ENCODE measurements around the gene ARL6. TPM values are rescaled to one million over a fixed set of nuclear protein-coding genes. Genes with fewer than 3 reads are reported as not detected.
"Not testable (repeated sequence)": the region's sequence is repeated elsewhere in the genome, so short reads cannot be mapped to it uniquely, and the experiment has no call there.

The ARL6 gene
- total RNA-seq, 1 experiment from 2014 or later = 13.5 TPM

GRCh38 chr3:97821287-97821773 is 56.8 kb downstream of the ARL6 start:
- DNase-seq (ENCODE audit: low read depth) = no peak

- peak; percentile 82 for DNase-seq (ENCODE audit: low read depth)
Measured at GRCh38 chr3:97821774-97822358, 57.3 kb downstream of the ARL6 start, which contains the start of gene CRYBG3. Gene CRYBG3, plus strand, starts transcription at chr3:97822011. Its CDS starts 196 bp downstream, at chr3:97822207.

- DNase-seq (ENCODE audit: low read depth) = peak; percentile 58
Measured at GRCh38 chr3:97822359-97822775, 57.8 kb downstream of the ARL6 start.

- DNase-seq (ENCODE audit: low read depth) = peak; percentile 7
Measured at GRCh38 chr3:97823046-97824004, 58.8 kb downstream of the ARL6 start.

- no peak for DNase-seq (ENCODE audit: low read depth)
Measured at GRCh38 chr3:97825101-97825500, 60.5 kb downstream of the ARL6 start.

GRCh38 chr3:97827741-97828471 is 63.3 kb downstream of the ARL6 start:
- no peak for DNase-seq (ENCODE audit: low read depth)

- no peak for DNase-seq (ENCODE audit: low read depth)
Measured at GRCh38 chr3:97829198-97829597, 64.6 kb downstream of the ARL6 start.

- DNase-seq (ENCODE audit: low read depth) = no peak
Measured at GRCh38 chr3:97830638-97831037, 66.1 kb downstream of the ARL6 start.

GRCh38 chr3:97831140-97831539 is 66.6 kb downstream of the ARL6 start:
- no peak for DNase-seq (ENCODE audit: low read depth)

- not testable (repeated sequence) for DNase-seq (ENCODE audit: low read depth)
Measured at GRCh38 chr3:97833184-97833583, 68.6 kb downstream of the ARL6 start.

- peak; percentile 35 for DNase-seq (ENCODE audit: low read depth)
Measured at GRCh38 chr3:97835761-97836160, 71.2 kb downstream of the ARL6 start.

- DNase-seq (ENCODE audit: low read depth) = no peak
Measured at GRCh38 chr3:97838393-97838792, 73.8 kb downstream of the ARL6 start.

- no peak for DNase-seq (ENCODE audit: low read depth)
Measured at GRCh38 chr3:97839944-97840343, 75.4 kb downstream of the ARL6 start.

- DNase-seq (ENCODE audit: low read depth) = no peak
Measured at GRCh38 chr3:97841304-97841703, 76.7 kb downstream of the ARL6 start.

GRCh38 chr3:97841956-97842355 is 77.4 kb downstream of the ARL6 start:
- DNase-seq (ENCODE audit: low read depth) = no peak

GRCh38 chr3:97848779-97849178 is 84.2 kb downstream of the ARL6 start:
- DNase-seq (ENCODE audit: low read depth) = no peak

Other genes starting within 250 kb of the ARL6 start
- gene CRYBG3, start 57.3 kb downstream of the ARL6 start, total RNA-seq (2014; rRNA removed) = 16.8 and 18.8 TPM in 2 replicates
- gene RIOX2, start 207.7 kb downstream of the ARL6 start, total RNA-seq (2014; rRNA removed) = 26.5 and 28.5 TPM in 2 replicates

All from LHCN-M2 (cell line).